Naive thymus-derived CD8-positive, alpha-beta T cell (primary cell): ENCODE measurements around the gene BMERB1. TPM values are rescaled to one million over a fixed set of nuclear protein-coding genes. Genes with fewer than 3 reads are reported as not detected.
"Not testable (repeated sequence)": the region's sequence is repeated elsewhere in the genome, so short reads cannot be mapped to it uniquely, and the experiment has no call there.

Experiments used
- ATAC-seq, 2 donors: fragments of 150-1000 bp; cut with Tn5 transposase in 1 of 2; sonication (Bioruptor Pico), chemical (Tn5 transposase) in 1 of 2; 1 replicate in 1 of 2; 2 replicates in 1 of 2; pipeline ENCODE4 v1.10.0; 2021; ENCODE audit warnings: mild to moderate bottlenecking in 2 of 2, moderate library complexity in 2 of 2
- POLR2A ChIA-PET: fragments of 350-600 bp; sonication (Branson Sonifier 250); formaldehyde crosslinking; loops from one replicate; lab custom pipeline; 2021; ENCODE audit warnings: antibody characterized with exemption; lab: Charles Lee
- DNase-seq, 10 donors: peaks; one replicate each; pipeline versions ENCODE4 v3.0.0 to v3.0.0-alpha.2; 2020 to 2022
- H3K27ac Mint-ChIP-seq, 10 donors: one replicate each; pipeline ENCODE4 v1.8.0; 2020 to 2022; ENCODE audit warnings: mild to moderate bottlenecking in 10 of 10, mixed read lengths in 10 of 10, moderate library complexity in 4 of 10, inconsistent platforms in 1 of 10
- H3K27me3 Mint-ChIP-seq, 5 donors: one replicate each; pipeline ENCODE4 v1.8.0; 2021 to 2022; ENCODE audit warnings: mixed read lengths in 5 of 5
- H3K36me3 Mint-ChIP-seq, 3 donors: one replicate each; pipeline ENCODE4 v1.8.0; 2020 to 2022; ENCODE audit warnings: mixed read lengths in 3 of 3, mild to moderate bottlenecking in 2 of 3, inconsistent platforms in 1 of 3
- H3K4me1 Mint-ChIP-seq, 4 donors: one replicate each; pipeline ENCODE4 v1.8.0; 2021 to 2022; ENCODE audit warnings: mixed read lengths in 4 of 4
- H3K4me3 Mint-ChIP-seq, 10 donors: one replicate each; pipeline ENCODE4 v1.8.0; 2020 to 2022; ENCODE audit warnings: mild to moderate bottlenecking in 10 of 10, mixed read lengths in 10 of 10, moderate library complexity in 6 of 10, inconsistent platforms in 1 of 10
- H3K9me3 Mint-ChIP-seq, 9 donors: one replicate each; pipeline ENCODE4 v1.8.0; 2020 to 2022; ENCODE audit warnings: mixed read lengths in 9 of 9, mild to moderate bottlenecking in 3 of 9, inconsistent platforms in 1 of 9, moderate library complexity in 1 of 9
- polyA plus RNA-seq, 3 donors: library from polyadenylated mRNA; unstranded; fragments of 300-500 nt; fragmentation: Illumina TruSeq; gene quantifications; one replicate each; pipeline ENCODE4 v1.2.3, GENCODE V29; 2021
- total RNA-seq, 8 experiments: library from RNA in 2 of 8; stranded (reverse) in 2 of 8; gene quantifications; one replicate each; pipeline ENCODE4 v1.2.3 and lab custom pipeline; 2021 to 2026

The BMERB1 gene
- total RNA-seq = 1 to 10 TPM; 3.5 to 4.6 TPM
- 1 to 10 TPM; 1.4 to 2.2 (median 2.1) TPM for polyA plus RNA-seq
- total RNA-seq (lab: John Stamatoyannopoulos, UW) = 3.4 to 24.6 (median 6.9) reads per million in 6 experiments

GRCh38 chr16:15434425-15435215 is at the start of gene BMERB1:
TSS of gene BMERB1 (plus strand) at chr16:15434588. CDS start at chr16:15434654, 66 bp downstream.
- H3K27me3 Mint-ChIP-seq = peaks cover 2 to 25% (median 18%) of the 10 kb centered on the region in 5 donors
- DNase-seq (peak; percentile 13 to 77 (median 37)), ATAC-seq (peak; percentile 71 to 79)
- POLR2A ChIA-PET = no interaction called here
- H3K4me1 Mint-ChIP-seq = peaks cover 9 to 21% (median 14%) of the 10 kb centered on the region in 4 donors
- H3K36me3 Mint-ChIP-seq = no peaks in the 10 kb centered on the region
- peak within 1 kb of the TSS in 6 of 10 donors; percentile 25 to 81 (median 48) for H3K27ac Mint-ChIP-seq
- H3K9me3 Mint-ChIP-seq = no peaks in the 10 kb centered on the region
- H3K4me3 Mint-ChIP-seq = peak within 1 kb of the TSS; percentile 68 to 87 (median 82)

DNA sequence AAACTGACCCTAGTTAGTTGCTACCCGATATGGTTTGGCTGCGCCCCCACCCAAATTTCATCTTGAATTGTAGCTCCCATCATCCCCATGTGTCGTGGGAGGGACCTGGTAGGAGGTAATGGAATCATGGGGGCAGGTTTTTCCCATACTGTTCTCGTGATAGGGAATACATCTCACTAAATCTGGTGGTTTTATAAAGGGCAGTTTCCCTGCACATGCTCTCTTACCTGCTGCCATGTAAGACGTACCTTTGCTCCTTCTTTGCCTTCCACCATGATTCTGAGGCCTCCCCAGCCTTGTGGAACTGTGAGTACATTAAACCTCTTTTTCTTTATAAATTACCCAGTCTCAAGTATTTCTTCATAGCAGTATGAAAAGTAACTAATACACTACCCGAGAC is 46.3 kb upstream of the BMERB1 start:
- H3K27me3 Mint-ChIP-seq = peaks cover 0 to 10% (median 2%) of the 10 kb centered on the region in 5 donors
- POLR2A ChIA-PET, DNase-seq, H3K4me1 Mint-ChIP-seq, ATAC-seq, H3K36me3 Mint-ChIP-seq, H3K27ac Mint-ChIP-seq, H3K4me3 Mint-ChIP-seq, H3K9me3 Mint-ChIP-seq: not testable (repeated sequence)

- peak in 1 of 10 donors; percentile 18 for DNase-seq
- POLR2A ChIA-PET, H3K4me1 Mint-ChIP-seq, H3K9me3 Mint-ChIP-seq, H3K36me3 Mint-ChIP-seq, H3K4me3 Mint-ChIP-seq, ATAC-seq: not testable (repeated sequence)
- H3K27me3 Mint-ChIP-seq = peaks cover 1 to 16% (median 5%) of the 10 kb centered on the region in 5 donors
- H3K27ac Mint-ChIP-seq = peak overlapping the region in 2 of 10 donors; percentile 29 to 55
Observed at GRCh38 chr16:15389916-15390315, 44.5 kb upstream of the BMERB1 start.

- POLR2A ChIA-PET, H3K9me3 Mint-ChIP-seq, H3K36me3 Mint-ChIP-seq, H3K4me1 Mint-ChIP-seq, H3K27ac Mint-ChIP-seq, ATAC-seq, DNase-seq, H3K4me3 Mint-ChIP-seq: not testable (repeated sequence)
- peaks cover 10 to 34% (median 15%) of the 10 kb centered on the region in 5 donors for H3K27me3 Mint-ChIP-seq
Observed at GRCh38 chr16:15393025-15393424, 41.4 kb upstream of the BMERB1 start.

DNA sequence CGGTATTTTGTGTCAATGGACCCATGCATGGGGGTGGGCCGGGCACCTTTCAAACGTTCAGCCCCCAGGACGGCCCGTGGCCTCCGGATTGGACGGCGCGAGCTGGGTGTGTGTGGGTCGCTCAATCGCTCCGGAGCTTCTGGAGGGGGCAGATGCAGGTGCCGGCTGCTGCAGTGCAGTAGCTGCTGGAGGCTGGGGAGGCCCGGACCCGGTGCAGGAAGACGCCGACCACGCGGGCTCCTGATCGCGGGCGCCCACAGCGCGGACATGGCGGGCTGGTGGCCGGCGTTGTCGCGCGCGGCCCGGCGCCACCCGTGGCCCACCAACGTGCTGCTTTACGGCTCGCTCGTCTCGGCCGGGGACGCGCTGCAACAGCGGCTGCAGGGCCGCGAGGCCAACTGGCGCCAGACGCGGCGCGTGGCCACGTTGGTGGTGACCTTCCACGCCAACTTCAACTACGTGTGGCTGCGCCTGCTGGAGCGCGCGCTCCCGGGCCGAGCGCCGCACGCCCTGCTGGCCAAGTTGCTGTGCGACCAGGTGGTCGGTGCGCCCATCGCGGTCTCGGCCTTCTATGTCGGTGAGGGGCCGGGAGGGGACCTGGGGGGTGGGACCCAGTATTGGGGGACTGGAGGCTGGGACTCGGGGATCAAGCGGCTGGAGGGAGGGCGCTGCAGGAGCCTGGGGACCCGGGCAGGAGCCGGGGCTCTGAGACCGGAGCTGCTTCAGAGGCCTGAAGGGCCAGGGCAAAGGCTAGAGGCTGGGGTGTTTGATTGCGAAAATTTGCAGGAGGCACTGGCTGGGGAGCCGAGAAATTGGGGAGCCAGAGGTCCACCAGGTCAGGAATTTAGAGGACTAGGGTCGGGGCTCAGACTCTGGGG is 38.5 kb upstream of the BMERB1 start, which contains the start of gene MPV17L:
Gene MPV17L, plus strand, starts transcription at position 124 of the 878 bp plus-strand sequence. Its CDS starts 144 bp downstream, at position 268.
- peak within 1 kb of the TSS in 5 of 10 donors; percentile 26 to 63 (median 57) for H3K4me3 Mint-ChIP-seq
- H3K4me1 Mint-ChIP-seq, H3K36me3 Mint-ChIP-seq, ATAC-seq, H3K27ac Mint-ChIP-seq, DNase-seq, H3K9me3 Mint-ChIP-seq, POLR2A ChIA-PET: not testable (repeated sequence)
- peaks cover 10 to 42% (median 22%) of the 10 kb centered on the region in 5 donors for H3K27me3 Mint-ChIP-seq

DNA sequence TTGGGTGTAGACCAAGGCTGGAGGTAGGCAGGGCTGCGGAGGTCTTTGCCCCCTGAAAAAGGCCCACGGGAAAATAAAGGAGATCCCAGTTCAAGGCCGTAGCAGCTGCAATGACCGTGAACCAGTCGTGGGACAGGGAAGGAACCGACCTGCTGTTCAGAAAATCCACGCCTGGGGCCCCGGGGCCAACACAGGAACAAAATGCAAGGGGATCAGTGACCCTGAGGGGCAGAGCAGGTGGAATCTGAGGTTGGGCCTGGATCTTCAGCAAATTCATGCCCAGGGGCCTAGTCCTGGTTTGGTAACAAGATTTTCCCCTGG is 37.9 kb upstream of the BMERB1 start:
- POLR2A ChIA-PET, H3K36me3 Mint-ChIP-seq, H3K27ac Mint-ChIP-seq, H3K4me1 Mint-ChIP-seq, ATAC-seq, DNase-seq, H3K9me3 Mint-ChIP-seq: not testable (repeated sequence)
- H3K27me3 Mint-ChIP-seq = peaks cover 10 to 37% (median 22%) of the 10 kb centered on the region in 5 donors
- peak overlapping the region in 2 of 10 donors; percentile 11 to 18 for H3K4me3 Mint-ChIP-seq

DNA sequence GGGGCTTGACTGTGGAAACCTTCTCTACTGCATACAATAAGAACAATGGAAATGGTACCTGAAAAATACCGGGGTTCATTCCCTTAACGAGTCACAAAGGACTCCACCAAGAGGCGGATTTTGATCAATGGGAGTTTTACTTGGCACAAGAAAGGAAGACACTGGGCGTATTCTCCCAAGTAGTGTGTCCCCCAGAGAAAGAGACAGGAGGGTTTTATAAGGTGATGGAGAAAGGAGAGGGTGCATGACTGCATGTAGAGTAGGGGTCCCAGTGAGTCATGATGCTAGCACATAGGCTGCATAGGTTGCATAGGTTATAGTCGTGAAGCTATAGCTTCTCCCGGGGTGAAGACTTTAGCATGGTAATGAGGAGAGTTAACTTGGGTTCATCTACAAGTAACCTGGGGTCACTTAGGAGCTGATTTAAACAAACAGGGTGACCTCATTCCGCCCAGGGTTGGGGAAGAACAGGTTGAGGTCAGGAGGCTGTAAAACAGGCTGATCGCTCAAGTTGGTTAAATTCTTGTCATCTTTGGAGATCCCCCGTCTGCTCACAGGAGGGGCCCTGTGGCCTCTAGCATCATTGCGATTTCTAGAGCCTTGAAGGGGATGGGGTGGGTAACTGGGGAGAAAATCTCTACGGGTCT is 37.3 kb upstream of the BMERB1 start:
- Mint-ChIP-seq H3K9me3 (peaks cover 0 to 2% (median 0%) of the 10 kb centered on the region in 9 donors), H3K4me1 (peaks cover 0 to 3% (median 1%) of the 10 kb centered on the region in 4 donors), H3K27ac (no peak overlapping the region), H3K27me3 (peaks cover 10 to 35% (median 24%) of the 10 kb centered on the region in 5 donors), H3K36me3 (no peaks in the 10 kb centered on the region), H3K4me3 (peak overlapping the region in 1 of 10 donors; percentile 49)
- POLR2A ChIA-PET = no interaction called here
- no peak for ATAC-seq
- no peak for DNase-seq

- H3K27me3 Mint-ChIP-seq = peaks cover 8 to 32% (median 21%) of the 10 kb centered on the region in 5 donors
- POLR2A ChIA-PET = no interaction called here
Observed at GRCh38 chr16:15398618-15399316, 35.6 kb upstream of the BMERB1 start.

DNA sequence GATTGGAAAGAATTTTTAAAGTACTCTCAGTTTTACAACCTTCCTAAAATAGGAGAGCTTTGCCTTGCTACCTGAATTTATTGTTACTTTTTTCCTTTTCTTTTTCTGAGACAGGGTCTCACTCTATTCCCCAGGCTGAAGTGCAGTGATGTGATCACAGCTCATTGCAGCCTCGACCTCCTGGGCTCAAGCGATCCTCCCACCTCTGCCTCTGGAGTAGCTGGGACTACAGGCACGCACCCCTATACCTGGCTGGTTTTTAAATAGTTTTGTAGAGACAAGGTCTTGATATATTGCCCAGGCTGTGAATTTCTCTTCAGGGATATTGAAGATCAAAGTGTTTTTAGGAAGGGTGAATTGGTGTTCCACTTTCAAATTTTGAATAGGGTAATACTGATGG is 35.1 kb upstream of the BMERB1 start:
- no peak for DNase-seq
- H3K36me3 Mint-ChIP-seq = no peaks in the 10 kb centered on the region
- H3K27me3 Mint-ChIP-seq = peaks cover 8 to 32% (median 21%) of the 10 kb centered on the region in 5 donors
- H3K27ac Mint-ChIP-seq = no peak overlapping the region
- no peak for ATAC-seq
- no peak overlapping the region for H3K4me3 Mint-ChIP-seq
- H3K9me3 Mint-ChIP-seq = no peaks in the 10 kb centered on the region
- peaks cover 0 to 3% (median 1%) of the 10 kb centered on the region in 4 donors for H3K4me1 Mint-ChIP-seq
- POLR2A ChIA-PET = no interaction called here

More at GRCh38 chr16:15398618-15399316, 35.6 kb upstream of the BMERB1 start:
- ATAC-seq (no peak), DNase-seq (no peak)
- peaks cover 0 to 3% (median 1%) of the 10 kb centered on the region in 4 donors for H3K4me1 Mint-ChIP-seq
- no peaks in the 10 kb centered on the region for H3K36me3 Mint-ChIP-seq
- H3K9me3 Mint-ChIP-seq = no peaks in the 10 kb centered on the region
- no peak overlapping the region for H3K27ac Mint-ChIP-seq
- no peak overlapping the region for H3K4me3 Mint-ChIP-seq

- H3K9me3 Mint-ChIP-seq, POLR2A ChIA-PET, H3K27ac Mint-ChIP-seq, H3K4me1 Mint-ChIP-seq, H3K36me3 Mint-ChIP-seq, ATAC-seq, H3K4me3 Mint-ChIP-seq, DNase-seq: not testable (repeated sequence)
- peaks cover 5 to 23% (median 15%) of the 10 kb centered on the region in 5 donors for H3K27me3 Mint-ChIP-seq
Observed at GRCh38 chr16:15400314-15400713, 34.1 kb upstream of the BMERB1 start.

DNA sequence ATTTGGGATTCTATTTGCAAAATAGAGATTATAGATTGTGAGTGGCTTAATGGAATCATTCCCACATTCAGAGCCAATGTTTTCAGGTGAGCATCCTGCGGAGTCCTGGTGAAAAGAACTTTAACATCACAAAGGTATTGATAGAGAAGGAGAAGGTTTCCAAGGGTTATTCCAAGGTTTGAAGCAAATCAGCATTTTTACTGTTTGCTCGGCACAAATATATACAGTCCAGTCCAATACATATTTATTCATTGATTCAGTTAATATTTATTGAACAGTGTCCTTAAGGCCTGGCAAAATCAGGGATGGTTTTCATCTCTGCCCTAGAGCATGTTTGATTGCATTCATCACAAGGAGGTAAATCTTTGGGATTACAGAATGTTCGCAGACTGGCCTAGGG is 32.4 kb upstream of the BMERB1 start:
- ATAC-seq (no peak), DNase-seq (no peak)
- Mint-ChIP-seq H3K4me1 (no peaks in the 10 kb centered on the region), H3K27ac (no peak overlapping the region), H3K4me3 (no peak overlapping the region), H3K36me3 (no peaks in the 10 kb centered on the region), H3K27me3 (peaks cover 2 to 13% (median 10%) of the 10 kb centered on the region in 5 donors), H3K9me3 (no peaks in the 10 kb centered on the region)
- POLR2A ChIA-PET = no interaction called here
